Gastrocnemius medialis (tissue), 4 donors: ENCODE results near the gene ZCCHC17. TPM values are rescaled to one million over a fixed set of nuclear protein-coding genes. Genes with fewer than 3 reads are reported as not detected.

Experiments
- ATAC-seq, 2 donors: fragments of 150-250 bp; one replicate each; pipeline ENCODE4 v1.9.1; 2016
- DNase-seq, 2 donors: peaks; one replicate each; pipeline ENCODE4 v3.0.0-alpha.2; 2019
- H3K27ac ChIP-seq, 4 donors: fragments of 200-600 bp; sonication (generic); 1 replicate in 1 of 4; 2 replicates in 3 of 4; pipeline ENCODE4 v1.5.1; 2016 to 2018; ENCODE audit warnings: mild to moderate bottlenecking in 2 of 4, moderate library complexity in 1 of 4
- H3K27me3 ChIP-seq, 3 donors: fragments of 200-600 bp; sonication (generic) in 2 of 3; 1 replicate in 1 of 3; 2 replicates in 2 of 3; pipeline versions ENCODE4 v1.5.1 to v1.6.0; 2016 to 2019; ENCODE audit warnings: mild to moderate bottlenecking in 1 of 3, moderate library complexity in 1 of 3
- H3K36me3 ChIP-seq, 2 donors: fragments of 200-600 bp; sonication (generic) in 1 of 2; one replicate each; pipeline ENCODE4 v1.5.1; 2017 to 2018
- H3K4me1 ChIP-seq, 2 donors: fragments of 200-600 bp; sonication (generic) in 1 of 2; one replicate each; pipeline ENCODE4 v1.5.1; 2016 to 2017; ENCODE audit warnings: mild to moderate bottlenecking in 2 of 2
- H3K4me3 ChIP-seq, 4 donors: fragments of 200-600 bp; sonication (generic) in 3 of 4; 1 replicate in 1 of 4; 2 replicates in 3 of 4; pipeline ENCODE4 v1.5.1; 2016 to 2019; ENCODE audit warnings: mild to moderate bottlenecking in 2 of 4
- H3K9me3 ChIP-seq, 3 donors: fragments of 200-600 bp; sonication (generic) in 2 of 3; 1 replicate in 1 of 3; 2 replicates in 2 of 3; pipeline ENCODE4 v1.5.1; 2016 to 2019
- CTCF ChIP-seq, 5 experiments: fragments of 450-650 bp in 3 of 5; fragments of 200-600 bp in 2 of 5; sonication (generic) in 2 of 5; IDR thresholded peaks in 4 of 5; conservative IDR thresholded peaks in 1 of 5; 1 replicate in 4 of 5; 2 replicates in 1 of 5; pipeline ENCODE4 v1.5.1; 2016 to 2019; ENCODE audit warnings: antibody characterized with exemption in 5 of 5, mild to moderate bottlenecking in 3 of 5, moderate library complexity in 3 of 5
- POLR2A ChIP-seq, 2 donors: fragments of 450-650 bp; IDR thresholded peaks; one replicate each; pipeline ENCODE4 v1.6.1; 2017; ENCODE audit warnings: antibody characterized with exemption in 2 of 2, mild to moderate bottlenecking in 2 of 2, moderate library complexity in 2 of 2
- in situ Hi-C, 4 donors: fragments of 200-750 bp; cut with MboI; loops; one replicate each; pipeline versions ENCODE4 v1.15.0 to v1.8.0; 2017; ENCODE audit warnings: low sequenced_read_pairs in 4 of 4
- intact Hi-C: fragments of 100-400 bp; cut with DNase I; formaldehyde crosslinking; loops from one replicate; pipeline ENCODE4 v1.15.1; 2023; ENCODE audit warnings: low total_unique reads
- total RNA-seq, 4 donors: library from RNA; depleted of rRNA; stranded (reverse); fragments of >200 nt; gene quantifications; one replicate each; pipeline versions ENCODE4 v1.1.0 to v1.2.3, GENCODE V29; 2016

The ZCCHC17 gene
- total RNA-seq, 4 donors from 2014 or later, result 14.0 to 26.8 (median 17.5) TPM

GRCh38 chr1:31344503-31344902, 47.7 kb downstream of the ZCCHC17 start:
- no peak overlapping the region for H3K4me3 ChIP-seq
- H3K36me3 ChIP-seq, result peaks cover 0 to 34% of the 10 kb centered on the region in 2 donors
- H3K9me3 ChIP-seq, result no peaks in the 10 kb centered on the region
- intact Hi-C loops, result no loop called here
- ATAC-seq, result no peak
- H3K27ac ChIP-seq, result no peak overlapping the region
- no peaks in the 10 kb centered on the region for H3K4me1 ChIP-seq
- in situ Hi-C loops, result no loop called here
- TF ChIP-seq POLR2A (IDR thresholded peaks at IDR 0.05) (no peak), CTCF (IDR thresholded peaks at IDR 0.05 in 4 of 5, conservative IDR thresholded peaks at IDR 0.05 in 1 of 5) (no peak)
- no peak for DNase-seq
- H3K27me3 ChIP-seq, result no peaks in the 10 kb centered on the region

DNA sequence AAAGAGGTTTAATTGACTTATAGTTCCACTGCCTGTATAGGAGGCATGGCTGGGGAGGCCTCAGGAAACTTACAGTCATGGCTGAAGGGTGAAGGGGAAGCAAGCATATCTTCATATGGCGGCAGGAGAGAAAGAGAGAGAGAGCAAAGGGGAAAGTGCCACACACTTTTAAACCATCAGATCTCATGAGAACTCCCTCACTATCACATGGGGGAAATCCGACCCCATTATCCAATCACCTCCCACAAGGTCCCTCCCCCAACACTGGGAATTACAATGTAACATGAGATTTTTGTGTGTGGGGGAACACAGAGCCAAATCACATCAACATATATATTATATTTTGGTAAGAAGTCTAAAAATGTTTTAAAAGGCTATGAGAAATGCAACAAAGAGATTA, 48.8 kb downstream of the ZCCHC17 start:
- Histone ChIP-seq H3K4me1 (no peaks in the 10 kb centered on the region), H3K9me3 (no peaks in the 10 kb centered on the region), H3K4me3 (no peak overlapping the region), H3K27me3 (no peaks in the 10 kb centered on the region), H3K36me3 (peaks cover 0 to 36% of the 10 kb centered on the region in 2 donors), H3K27ac (no peak overlapping the region)
- in situ Hi-C loops (no loop called here), intact Hi-C loops (no loop called here)
- TF ChIP-seq CTCF (IDR thresholded peaks at IDR 0.05 in 4 of 5, conservative IDR thresholded peaks at IDR 0.05 in 1 of 5), result no peak
- no peak for TF ChIP-seq POLR2A (IDR thresholded peaks at IDR 0.05)
- no peak for ATAC-seq
- no peak for DNase-seq

GRCh38 chr1:31346785-31347184, 50.0 kb downstream of the ZCCHC17 start:
- Histone ChIP-seq H3K9me3 (no peaks in the 10 kb centered on the region), H3K27me3 (no peaks in the 10 kb centered on the region), H3K27ac (no peak overlapping the region), H3K36me3 (peaks cover 0 to 43% of the 10 kb centered on the region in 2 donors), H3K4me3 (no peak overlapping the region), H3K4me1 (no peaks in the 10 kb centered on the region)
- in situ Hi-C loops (no loop called here), intact Hi-C loops (no loop called here)
- no peak for TF ChIP-seq POLR2A (IDR thresholded peaks at IDR 0.05)
- no peak for TF ChIP-seq CTCF (IDR thresholded peaks at IDR 0.05 in 4 of 5, conservative IDR thresholded peaks at IDR 0.05 in 1 of 5)
- ATAC-seq (no peak), DNase-seq (no peak)

DNA sequence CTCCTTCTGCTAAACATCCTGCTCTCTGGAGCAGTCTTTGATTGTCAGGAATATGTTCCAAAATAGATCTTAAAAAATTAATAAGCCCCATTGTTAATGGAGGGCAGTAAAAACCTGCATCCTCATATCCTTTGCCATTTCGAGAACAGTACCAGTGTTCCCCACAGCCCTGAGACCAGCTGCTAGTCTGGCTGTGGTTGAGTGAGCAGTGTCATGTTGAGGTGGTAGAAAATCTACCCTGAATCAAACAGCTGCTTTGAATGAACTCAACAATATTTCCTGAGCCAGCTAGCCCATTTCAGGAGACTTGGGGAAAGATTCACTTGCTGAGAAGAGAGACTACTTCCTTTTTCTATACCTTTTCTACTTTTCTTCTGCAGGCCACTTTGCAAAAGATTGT, 51.6 kb downstream of the ZCCHC17 start:
- Histone ChIP-seq H3K27ac (no peak overlapping the region), H3K4me1 (no peaks in the 10 kb centered on the region), H3K9me3 (no peaks in the 10 kb centered on the region), H3K36me3 (peaks cover 0 to 52% of the 10 kb centered on the region in 2 donors), H3K4me3 (no peak overlapping the region), H3K27me3 (no peaks in the 10 kb centered on the region)
- no peak for TF ChIP-seq POLR2A (IDR thresholded peaks at IDR 0.05)
- TF ChIP-seq CTCF (IDR thresholded peaks at IDR 0.05 in 4 of 5, conservative IDR thresholded peaks at IDR 0.05 in 1 of 5), result no peak
- intact Hi-C loops, result loop anchor here (1.0 kb wide), 1 partner anchor 44 kb away; no protein-coding TSS in a partner anchor
- no peak for DNase-seq
- ATAC-seq, result no peak
- in situ Hi-C loops, result no loop called here

GRCh38 chr1:31354283-31354682, 57.5 kb downstream of the ZCCHC17 start:
- in situ Hi-C loops, result no loop called here
- H3K36me3 ChIP-seq, result peaks cover 0 to 22% of the 10 kb centered on the region in 2 donors
- H3K27ac ChIP-seq, result no peak overlapping the region
- no peak for ATAC-seq
- H3K4me1 ChIP-seq, result no peaks in the 10 kb centered on the region
- no peak for DNase-seq
- H3K27me3 ChIP-seq, result no peaks in the 10 kb centered on the region
- intact Hi-C loops, result no loop called here
- no peaks in the 10 kb centered on the region for H3K9me3 ChIP-seq
- no peak overlapping the region for H3K4me3 ChIP-seq
- TF ChIP-seq CTCF (IDR thresholded peaks at IDR 0.05 in 4 of 5, conservative IDR thresholded peaks at IDR 0.05 in 1 of 5) (no peak), POLR2A (IDR thresholded peaks at IDR 0.05) (no peak)
